BLaER1 treated with 17β-estradiol and CSF1 and Interleukin-3, amounts not matched to agents 10 nM and 100 nM (cell line): ENCODE results near the gene CD27.
"Not testable (repeated sequence)": the region's sequence is repeated elsewhere in the genome, so short reads cannot be mapped to it uniquely, and the experiment has no call there.

Source experiments
- H3K27ac ChIP-seq, 11 experiments: shearing (Covaris generic); formaldehyde crosslinking; 2 replicates each; pipeline ENCODE4 v1.8.1; 2022
- H3K27me3 ChIP-seq, 11 experiments: shearing (Covaris generic); formaldehyde crosslinking; 2 replicates each; pipeline ENCODE4 v1.8.1; 2022
- H3K36me3 ChIP-seq, 11 experiments: shearing (Covaris generic); formaldehyde crosslinking; 2 replicates each; pipeline ENCODE4 v1.8.1; 2022
- H3K4me1 ChIP-seq, 10 experiments: shearing (Covaris generic); formaldehyde crosslinking; 2 replicates each; pipeline ENCODE4 v1.8.1; 2022
- H3K4me2 ChIP-seq, 11 experiments: shearing (Covaris generic); formaldehyde crosslinking; 2 replicates each; pipeline ENCODE4 v1.8.1; 2022
- H3K4me3 ChIP-seq, 10 experiments: shearing (Covaris generic); formaldehyde crosslinking; 2 replicates each; pipeline ENCODE4 v1.8.1; 2022
- H3K9ac ChIP-seq, 11 experiments: shearing (Covaris generic); formaldehyde crosslinking; 2 replicates each; pipeline ENCODE4 v1.8.1; 2022
- H3K9me3 ChIP-seq, 11 experiments: shearing (Covaris generic); formaldehyde crosslinking; replicated peaks in 1 of 11; 2 replicates each; pipeline ENCODE4 v1.8.1; 2022
- H4K20me1 ChIP-seq, 11 experiments: shearing (Covaris generic); formaldehyde crosslinking; 2 replicates each; pipeline ENCODE4 v1.8.1; 2022
- Cebpa-rat ChIP-seq, 11 experiments: shearing (Covaris generic); IDR thresholded peaks; 2 replicates each; pipeline ENCODE4 v1.8.1; 2022

CD27 gene

DNA sequence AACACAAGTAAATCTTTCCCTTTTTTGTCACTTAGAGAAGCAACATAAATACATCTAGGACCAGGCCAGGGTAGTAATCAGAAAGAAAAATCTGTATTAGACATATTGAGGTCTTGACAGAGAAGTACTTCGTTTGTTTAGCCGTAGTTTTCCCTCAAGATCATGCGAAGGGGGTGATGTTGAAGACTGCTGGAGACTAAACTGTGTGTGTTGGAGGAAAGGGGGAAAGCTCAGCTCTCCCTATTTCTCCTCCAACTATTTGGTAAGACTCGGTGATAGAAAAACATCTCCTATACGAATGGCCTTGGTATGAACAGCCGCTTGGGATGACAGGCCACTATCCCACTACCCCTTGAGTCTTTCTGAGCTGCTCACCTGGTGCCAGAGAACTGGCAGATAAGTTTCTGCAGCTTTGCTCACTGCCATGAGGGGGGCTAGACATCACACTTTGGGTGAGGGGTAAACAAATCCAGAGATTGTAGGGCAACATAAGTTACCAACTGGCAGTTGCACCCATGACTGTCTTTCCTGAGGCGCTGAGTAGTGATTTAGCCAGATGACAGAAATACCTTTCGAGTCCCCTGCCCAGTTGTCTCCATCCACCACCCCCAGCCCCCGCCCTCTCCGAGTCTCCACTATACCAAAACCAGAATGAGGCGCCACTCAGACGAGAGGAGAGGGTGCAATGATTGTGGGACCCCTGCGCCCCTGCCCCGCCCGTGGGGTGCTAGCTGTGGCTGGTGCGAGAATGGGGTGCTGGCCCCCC, 25.0 kb downstream of the CD27 start:
- Histone ChIP-seq H3K9ac (peak overlapping the region; percentile 85 to 95 (median 89)), H3K4me2 (peak overlapping the region; percentile 87 to 100 (median 96)), H3K4me3 (peak overlapping the region; percentile 80 to 88 (median 83)), H3K9me3 (peaks cover 10 to 35% (median 30%) of the 10 kb centered on the region in 11 experiments; a peak in 21 of 22 replicates), H3K27me3 (no peaks in the 10 kb centered on the region), H3K27ac (peak overlapping the region; percentile 52 to 91 (median 87); a peak in 21 of 22 replicates), H3K36me3 (peaks cover 18 to 44% (median 38%) of the 10 kb centered on the region in 11 experiments), H4K20me1 (peaks cover 0 to 21% (median 3%) of the 10 kb centered on the region in 11 experiments; a peak in 5 of 22 replicates), H3K4me1 (peaks cover 56 to 61% (median 58%) of the 10 kb centered on the region in 10 experiments)
- TF ChIP-seq Cebpa-rat (IDR thresholded peaks at IDR 0.05): no peak

DNA sequence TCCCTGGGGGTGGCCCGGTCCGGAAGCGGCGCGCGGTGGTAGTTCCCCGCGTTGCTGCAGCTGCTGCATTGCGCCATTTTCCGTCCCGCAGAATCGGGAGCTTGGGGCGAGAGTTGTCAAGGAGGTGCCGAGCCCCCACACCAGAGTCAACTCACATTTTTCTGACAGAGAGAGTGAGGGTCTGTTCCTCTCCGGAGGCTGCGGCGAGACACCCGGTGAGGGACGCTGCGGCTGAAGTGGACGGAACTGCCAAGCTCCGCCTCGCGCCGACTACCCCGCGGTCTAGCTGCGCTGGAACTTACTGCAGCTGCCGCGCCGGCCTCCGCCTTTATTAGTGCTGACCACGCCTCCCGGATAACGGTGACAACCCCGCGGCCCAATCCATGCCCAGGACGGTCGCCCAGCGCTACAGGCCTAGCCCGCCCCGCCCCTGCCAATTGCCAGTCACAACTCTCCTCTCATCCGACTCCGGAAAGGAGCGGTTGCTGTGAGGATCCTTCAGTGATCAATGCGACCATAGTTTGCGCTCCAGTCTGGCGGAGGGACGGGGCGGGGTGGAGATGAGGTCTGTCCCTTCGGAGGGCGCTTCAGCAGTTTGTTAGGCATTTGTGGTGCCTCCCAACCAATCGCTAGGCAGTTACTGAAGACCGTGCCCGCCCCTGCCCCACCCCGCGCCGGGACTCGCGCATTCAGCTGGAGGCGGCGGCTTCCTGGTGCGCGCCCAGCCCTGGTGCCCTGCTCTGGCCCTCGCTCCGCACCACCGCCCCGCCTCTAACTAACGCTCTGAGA, 25.8 kb downstream of the CD27 start, which contains the start of gene VAMP1:
VAMP1 (minus strand) TSS at position 303 of the 789 bp plus-strand sequence; CDS start at position 157, 146 bp downstream.
- peaks cover 0 to 21% (median 3%) of the 10 kb centered on the region in 11 experiments; a peak in 5 of 22 replicates for H4K20me1 ChIP-seq
- peak in 4 of 11 experiments; percentile 35 to 68 (median 56); a peak in 4 of 22 replicates for TF ChIP-seq Cebpa-rat (IDR thresholded peaks at IDR 0.05)
- H3K4me3 ChIP-seq: peak within 1 kb of the TSS; percentile 80 to 88 (median 83)
- peaks cover 15 to 37% (median 33%) of the 10 kb centered on the region in 11 experiments for H3K36me3 ChIP-seq
- H3K9ac ChIP-seq: peak within 1 kb of the TSS; percentile 85 to 95 (median 89)
- H3K9me3 ChIP-seq: peaks cover 10 to 41% (median 31%) of the 10 kb centered on the region in 11 experiments; a peak in 21 of 22 replicates
- H3K27ac ChIP-seq: peak within 1 kb of the TSS; percentile 52 to 91 (median 87); a peak in 21 of 22 replicates
- peaks cover 50 to 56% (median 51%) of the 10 kb centered on the region in 10 experiments for H3K4me1 ChIP-seq
- H3K27me3 ChIP-seq: no peaks in the 10 kb centered on the region
- H3K4me2 ChIP-seq: peak within 1 kb of the TSS; percentile 87 to 100 (median 96)

DNA sequence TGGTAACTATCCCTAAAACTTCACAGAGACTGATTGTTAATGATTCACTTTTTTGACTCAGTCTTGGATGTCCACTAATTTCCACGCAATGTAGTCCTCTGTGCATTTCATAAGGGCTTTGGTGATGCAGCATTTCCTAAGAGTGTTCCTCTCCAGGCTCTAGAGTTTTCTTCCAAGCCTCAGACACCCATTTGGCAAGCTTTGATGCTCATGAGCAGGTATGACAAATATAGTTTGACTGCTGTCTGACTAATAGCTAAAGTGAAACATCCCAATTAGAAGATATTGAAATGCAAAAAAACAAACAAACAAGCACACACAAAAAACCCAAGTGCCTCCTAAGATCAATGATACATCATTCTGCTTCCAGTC, 27.2 kb downstream of the CD27 start:
- H3K9ac ChIP-seq: no peak overlapping the region
- H3K4me2 ChIP-seq: peak overlapping the region in 4 of 11 experiments; percentile 87 to 100 (median 95); a peak in 5 of 22 replicates
- H3K4me3 ChIP-seq: no peak overlapping the region
- peaks cover 0 to 9% (median 0%) of the 10 kb centered on the region in 11 experiments; a peak in 3 of 22 replicates for H4K20me1 ChIP-seq
- H3K36me3 ChIP-seq: peaks cover 7 to 23% (median 19%) of the 10 kb centered on the region in 11 experiments; a peak in 21 of 22 replicates
- H3K4me1 ChIP-seq: peaks cover 36 to 43% (median 38%) of the 10 kb centered on the region in 10 experiments
- TF ChIP-seq Cebpa-rat (IDR thresholded peaks at IDR 0.05): no peak
- no peaks in the 10 kb centered on the region for H3K27me3 ChIP-seq
- peaks cover 10 to 47% (median 38%) of the 10 kb centered on the region in 11 experiments; a peak in 21 of 22 replicates for H3K9me3 ChIP-seq
- peak overlapping the region in 2 of 11 experiments; percentile 88 to 91; a peak in 4 of 22 replicates for H3K27ac ChIP-seq

DNA sequence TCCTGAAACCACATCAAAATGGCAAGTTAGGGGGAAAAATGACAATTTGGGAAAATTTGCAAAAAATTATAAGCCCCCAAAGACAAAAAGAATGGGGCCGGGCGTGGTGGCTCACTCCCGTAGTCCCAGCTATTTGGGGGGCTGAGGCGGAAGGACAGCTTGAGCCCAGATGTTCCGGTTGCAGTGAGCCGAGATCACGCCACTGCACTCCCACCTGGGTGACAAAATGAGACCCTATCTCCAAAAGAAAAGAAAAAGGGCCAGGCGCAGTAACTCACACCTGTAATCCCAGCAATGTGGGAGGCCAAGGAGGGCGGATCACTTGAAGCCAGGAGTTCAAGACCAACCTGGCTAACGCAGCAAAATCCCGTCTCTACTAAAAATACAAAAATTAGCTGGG, 27.7 kb downstream of the CD27 start:
- no peak for TF ChIP-seq Cebpa-rat (IDR thresholded peaks at IDR 0.05)
- H3K27ac ChIP-seq: no peak overlapping the region
- H3K27me3 ChIP-seq: no peaks in the 10 kb centered on the region
- H4K20me1 ChIP-seq: peaks cover 0 to 9% (median 0%) of the 10 kb centered on the region in 11 experiments; a peak in 3 of 22 replicates
- peaks cover 7 to 47% (median 38%) of the 10 kb centered on the region in 11 experiments; a peak in 21 of 22 replicates for H3K9me3 ChIP-seq
- H3K4me3 ChIP-seq: no peak overlapping the region
- H3K4me2 ChIP-seq: no peak overlapping the region
- peaks cover 5 to 18% (median 15%) of the 10 kb centered on the region in 11 experiments; a peak in 21 of 22 replicates for H3K36me3 ChIP-seq
- H3K9ac ChIP-seq: no peak overlapping the region
- H3K4me1 ChIP-seq: peaks cover 32 to 38% (median 34%) of the 10 kb centered on the region in 10 experiments

DNA sequence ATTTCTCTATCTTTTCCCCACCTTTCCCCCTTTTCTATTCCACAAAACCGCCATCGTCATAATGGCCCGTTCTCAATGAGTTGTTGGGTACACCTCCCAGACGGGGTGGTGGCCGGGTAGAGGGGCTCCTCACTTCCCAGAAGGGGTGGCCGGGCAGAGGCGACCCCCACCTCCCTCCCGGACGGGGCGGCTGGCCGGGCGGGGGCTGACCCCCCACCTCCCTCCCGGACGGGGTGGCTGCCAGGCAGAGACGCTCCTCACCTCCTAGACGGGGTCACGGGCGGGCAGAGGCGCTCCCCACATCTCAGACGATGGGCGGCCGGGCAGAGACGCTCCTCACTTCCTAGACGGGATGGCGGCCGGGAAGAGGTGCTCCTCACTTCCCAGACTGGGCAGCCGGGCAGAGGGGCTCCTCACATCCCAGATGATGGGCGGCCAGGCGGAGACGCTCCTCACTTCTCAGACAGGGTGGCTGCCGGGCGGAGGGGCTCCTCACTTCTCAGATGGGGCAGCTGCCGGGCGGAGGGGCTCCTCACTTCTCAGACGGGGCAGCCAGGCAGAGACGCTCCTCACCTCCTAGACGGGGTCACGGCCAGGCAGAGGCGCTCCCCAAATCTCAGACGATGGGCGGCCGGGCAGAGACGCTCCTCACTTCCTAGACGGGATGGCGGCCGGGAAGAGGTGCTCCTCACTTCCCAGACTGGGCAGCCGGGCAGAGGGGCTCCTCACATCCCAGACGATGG, 30.6 kb downstream of the CD27 start:
- not testable (repeated sequence) for H3K4me3 ChIP-seq, H3K36me3 ChIP-seq, H3K27ac ChIP-seq, H3K9ac ChIP-seq, H3K27me3 ChIP-seq, H3K4me2 ChIP-seq, H4K20me1 ChIP-seq
- H3K4me1 ChIP-seq: peaks cover 8 to 16% (median 11%) of the 10 kb centered on the region in 10 experiments
- H3K9me3 ChIP-seq: peaks cover 0 to 39% (median 27%) of the 10 kb centered on the region in 11 experiments; a peak in 18 of 22 replicates

- no peak for TF ChIP-seq Cebpa-rat (IDR thresholded peaks at IDR 0.05)
- H3K27me3 ChIP-seq: no peaks in the 10 kb centered on the region
- no peaks in the 10 kb centered on the region for H3K36me3 ChIP-seq
- H3K4me3 ChIP-seq: no peak overlapping the region
- peaks cover 0 to 39% (median 27%) of the 10 kb centered on the region in 11 experiments; a peak in 18 of 22 replicates for H3K9me3 ChIP-seq
- no peak overlapping the region for H3K27ac ChIP-seq
- H3K4me2 ChIP-seq: peak overlapping the region in 2 of 11 experiments; percentile 12 to 33; a peak in 3 of 22 replicates
- no peaks in the 10 kb centered on the region for H4K20me1 ChIP-seq
- no peak overlapping the region for H3K9ac ChIP-seq
- H3K4me1 ChIP-seq: peaks cover 2 to 11% (median 6%) of the 10 kb centered on the region in 10 experiments
Measured at GRCh38 chr12:6476489-6476888, 31.7 kb downstream of the CD27 start.

- not testable (repeated sequence) for H3K27ac ChIP-seq, H3K36me3 ChIP-seq, H4K20me1 ChIP-seq, H3K4me2 ChIP-seq, H3K9ac ChIP-seq, H3K4me1 ChIP-seq, H3K27me3 ChIP-seq, H3K4me3 ChIP-seq
- peaks cover 0 to 39% (median 27%) of the 10 kb centered on the region in 11 experiments; a peak in 18 of 22 replicates for H3K9me3 ChIP-seq
Measured at GRCh38 chr12:6477601-6478377, 33.0 kb downstream of the CD27 start.
